Neural crest cell (in vitro differentiated cells): Measurements from ENCODE around the gene ING5. TPM values are rescaled to one million over a fixed set of nuclear protein-coding genes. Genes with fewer than 3 reads are reported as not detected.
"Not testable (repeated sequence)": the region's sequence is repeated elsewhere in the genome, so short reads cannot be mapped to it uniquely, and the experiment has no call there.

ENCODE experiments used
- DNase-seq: peaks from one replicate; pipeline ENCODE4 v3.0.0; 2021; ENCODE audit warnings: low read depth, mixed read lengths, low spot score
- H3K27ac Mint-ChIP-seq: one replicate; pipeline ENCODE4 v1.8.0; 2021; ENCODE audit warnings: mild to moderate bottlenecking, mixed read lengths; ENCODE audit not compliant: unreplicated experiment
- H3K27me3 Mint-ChIP-seq: 2 replicates; pipeline ENCODE4 v1.8.0; 2021; ENCODE audit warnings: low read depth, mild to moderate bottlenecking, mixed read lengths
- H3K36me3 Mint-ChIP-seq: 2 replicates; pipeline ENCODE4 v1.8.0; 2021; ENCODE audit warnings: low read depth, mild to moderate bottlenecking, mixed read lengths
- H3K4me1 Mint-ChIP-seq: 2 replicates; pipeline ENCODE4 v1.8.0; 2021; ENCODE audit warnings: mixed read lengths
- H3K4me3 Mint-ChIP-seq: one replicate; pipeline ENCODE4 v1.8.0; 2021; ENCODE audit warnings: mild to moderate bottlenecking, mixed read lengths
- H3K9me3 Mint-ChIP-seq: 2 replicates; pipeline ENCODE4 v1.8.0; 2021; ENCODE audit warnings: mixed read lengths
- CTCF ChIP-seq: fragments of 200-600 bp; sonication (generic); conservative IDR thresholded peaks from 2 replicates; pipeline ENCODE4 v1.5.0; 2021; ENCODE audit warnings: antibody characterized with exemption, mild to moderate bottlenecking
- total RNA-seq: library from RNA; stranded (reverse); gene quantifications from 2 replicates; pipeline ENCODE4 v1.2.1, GENCODE V29; 2021

ING5 gene
- total RNA-seq, 1 donor from 2014 or later, result 61.9 TPM

DNA sequence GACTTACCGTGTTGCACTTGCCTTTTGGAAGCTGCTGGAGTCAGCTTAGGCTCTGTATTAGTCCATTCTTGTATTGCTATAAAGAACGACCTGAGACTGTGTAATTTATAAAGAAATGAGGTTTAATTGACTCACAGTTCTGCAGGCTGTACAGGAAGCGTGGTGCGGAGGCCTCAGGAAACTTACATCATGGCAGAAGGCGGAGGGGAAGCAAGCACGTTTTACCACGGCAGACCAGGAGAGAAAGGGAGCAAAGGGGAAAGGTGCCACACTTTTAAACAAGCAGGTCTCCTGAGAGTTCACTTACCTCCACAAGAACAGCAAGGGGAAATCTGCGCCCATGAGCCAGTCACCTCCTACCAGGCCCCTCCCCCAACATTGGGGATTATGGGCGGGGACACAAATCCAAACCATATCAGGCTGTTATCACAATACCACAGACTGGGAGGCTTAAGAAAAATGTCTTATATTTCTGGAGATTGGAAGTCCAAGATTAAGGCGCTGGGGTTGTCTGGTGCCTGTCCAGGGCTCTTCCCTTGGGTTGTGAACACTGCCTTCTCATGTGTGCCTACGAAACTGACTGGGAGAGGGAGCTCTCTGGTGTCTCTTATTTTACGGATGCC is 28.9 kb downstream of the ING5 start:
- H3K27me3 Mint-ChIP-seq, result no peaks in the 10 kb centered on the region
- no peak for DNase-seq
- TF ChIP-seq CTCF, result no peak
- no peak overlapping the region for H3K27ac Mint-ChIP-seq
- H3K9me3 Mint-ChIP-seq, result no peaks in the 10 kb centered on the region
- H3K4me1 Mint-ChIP-seq, result peaks cover 8% of the 10 kb centered on the region
- peaks cover 1% of the 10 kb centered on the region for H3K36me3 Mint-ChIP-seq
- H3K4me3 Mint-ChIP-seq, result no peak overlapping the region

DNA sequence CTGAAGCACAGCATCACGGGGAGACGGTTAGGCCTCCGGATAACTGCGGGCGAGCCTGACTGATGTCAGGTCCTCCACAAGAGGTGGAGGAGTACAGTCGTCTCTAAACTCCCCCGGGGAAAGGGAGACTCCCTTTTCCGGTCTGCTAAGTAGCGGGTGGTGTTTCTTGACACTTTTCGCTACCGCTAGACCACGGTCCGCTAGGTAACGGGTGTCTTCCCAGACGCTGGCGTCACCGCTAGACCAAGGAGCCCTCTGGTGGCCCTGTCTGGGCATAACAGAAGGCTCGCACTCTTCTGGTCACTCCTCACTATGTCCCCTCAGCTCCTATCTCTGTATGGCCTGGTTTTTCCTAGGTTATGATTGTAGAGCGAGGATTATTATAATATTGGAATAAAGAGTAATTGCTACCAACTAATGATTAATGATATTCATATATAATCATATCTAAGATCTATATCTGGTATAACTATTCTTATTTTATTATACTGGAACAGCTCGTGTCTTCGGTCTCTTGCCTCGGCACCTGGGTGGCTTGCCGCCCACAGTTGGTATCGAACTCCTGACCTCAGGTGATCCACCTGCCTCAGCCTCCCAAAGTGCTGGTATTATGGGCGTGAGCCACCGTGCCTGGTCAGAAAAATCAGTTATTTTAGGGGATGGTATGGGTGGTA is 30.8 kb downstream of the ING5 start:
- not testable (repeated sequence) for H3K9me3 Mint-ChIP-seq, H3K27ac Mint-ChIP-seq, H3K36me3 Mint-ChIP-seq, H3K27me3 Mint-ChIP-seq
- peaks cover 13% of the 10 kb centered on the region for H3K4me1 Mint-ChIP-seq
- peak; percentile 75 for TF ChIP-seq CTCF
- peak; percentile 70 for DNase-seq
- H3K4me3 Mint-ChIP-seq, result peak overlapping the region; percentile 62

- Mint-ChIP-seq H3K27ac (no peak overlapping the region), H3K36me3 (no peaks in the 10 kb centered on the region), H3K27me3 (no peaks in the 10 kb centered on the region), H3K4me1 (peaks cover 13% of the 10 kb centered on the region), H3K9me3 (no peaks in the 10 kb centered on the region), H3K4me3 (peak overlapping the region; percentile 62)
- no peak for DNase-seq
- no peak for TF ChIP-seq CTCF
These were observed 31.8 kb downstream of the ING5 start for GRCh38 chr2:241733391-241734207.

GRCh38 chr2:241734208-241734466 is 32.3 kb downstream of the ING5 start:
- H3K36me3 Mint-ChIP-seq, result no peaks in the 10 kb centered on the region
- H3K9me3 Mint-ChIP-seq, result no peaks in the 10 kb centered on the region
- no peak overlapping the region for H3K4me3 Mint-ChIP-seq
- H3K4me1 Mint-ChIP-seq, result peaks cover 13% of the 10 kb centered on the region
- H3K27ac Mint-ChIP-seq, result no peak overlapping the region
- peak; percentile 19 for TF ChIP-seq CTCF
- DNase-seq, result no peak
- H3K27me3 Mint-ChIP-seq, result no peaks in the 10 kb centered on the region

- no peak for TF ChIP-seq CTCF
- H3K27me3 Mint-ChIP-seq, result no peaks in the 10 kb centered on the region
- no peaks in the 10 kb centered on the region for H3K36me3 Mint-ChIP-seq
- peak within 1 kb of the TSS; percentile 90 for H3K4me3 Mint-ChIP-seq
- H3K4me1 Mint-ChIP-seq, result peaks cover 13% of the 10 kb centered on the region
- H3K9me3 Mint-ChIP-seq, result no peaks in the 10 kb centered on the region
- no peak within 1 kb of the TSS for H3K27ac Mint-ChIP-seq
- DNase-seq, result peak; percentile 94
These were observed 32.8 kb downstream of the ING5 start, which contains the start of gene D2HGDH for GRCh38 chr2:241734467-241735208. TSS of gene D2HGDH (plus strand) at chr2:241734630. CDS start at chr2:241735225, 595 bp downstream.
